Neuronal stem cell (in vitro differentiated cells): Measurements from ENCODE around the gene TH.
A peak's percentile ranks its signal among the peaks of the same experiment; 100 is the strongest.

Experiments
- DNase-seq: peaks from one replicate; pipeline ENCODE4 v3.0.0-alpha.2; 2013; ENCODE audit warnings: low spot score
- H2AFZ ChIP-seq: one replicate; pipeline ENCODE4 v1.6.1; 2013; ENCODE audit warnings: mild to moderate bottlenecking, low read length, inconsistent platforms
- H2AK5ac ChIP-seq: 2 replicates; pipeline ENCODE4 v1.6.1; 2013; ENCODE audit warnings: low read depth, mild to moderate bottlenecking, inconsistent platforms, low read length, moderate library complexity, mixed read lengths
- H2BK120ac ChIP-seq: 2 replicates; pipeline ENCODE4 v1.6.1; 2013; ENCODE audit warnings: low read depth, mild to moderate bottlenecking, inconsistent platforms, low read length, moderate library complexity, mixed read lengths
- H2BK12ac ChIP-seq: one replicate; pipeline ENCODE4 v1.6.1; 2013; ENCODE audit warnings: low read length, inconsistent platforms
- H2BK15ac ChIP-seq: 2 replicates; pipeline ENCODE4 v1.6.1; 2013; ENCODE audit warnings: mild to moderate bottlenecking, low read length, inconsistent platforms, mixed read lengths
- H2BK5ac ChIP-seq: one replicate; pipeline ENCODE4 v1.6.1; 2013; ENCODE audit warnings: inconsistent platforms, mild to moderate bottlenecking, low read length, moderate library complexity
- H3K14ac ChIP-seq: one replicate; pipeline ENCODE4 v1.6.1; 2013; ENCODE audit warnings: low read length, inconsistent platforms
- H3K18ac ChIP-seq: 2 replicates; pipeline ENCODE4 v1.6.1; 2013; ENCODE audit warnings: low read length, inconsistent platforms
- H3K23ac ChIP-seq: 2 replicates; pipeline ENCODE4 v1.6.1; 2013; ENCODE audit warnings: low read depth, mild to moderate bottlenecking, mixed read lengths, low read length, inconsistent platforms; ENCODE audit not compliant: poor library complexity
- H3K27ac ChIP-seq: replicated peaks from 3 replicates; pipeline ENCODE4 v1.5.1; 2013; ENCODE audit warnings: low read length, inconsistent platforms
- H3K27me3 ChIP-seq, 3 experiments: 2 replicates each; pipeline ENCODE4 v1.6.1; 2013; ENCODE audit warnings: low read length in 3 of 3, mild to moderate bottlenecking in 2 of 3, inconsistent platforms in 1 of 3, low read depth in 1 of 3, mixed read lengths in 1 of 3, moderate library complexity in 1 of 3; ENCODE audit not compliant: control insufficient read depth in 3 of 3, insufficient read depth in 3 of 3
- H3K36me3 ChIP-seq, 2 donors: replicated peaks in 1 of 2; 2 replicates each; pipeline ENCODE4 v1.6.1; 2013; ENCODE audit warnings: low read length in 2 of 2; ENCODE audit not compliant: control insufficient read depth in 2 of 2, insufficient read depth in 2 of 2
- H3K4ac ChIP-seq: 2 replicates; pipeline ENCODE4 v1.6.1; 2013; ENCODE audit warnings: inconsistent platforms, mild to moderate bottlenecking, low read length, moderate library complexity
- H3K4me1 ChIP-seq, 2 donors: 1 replicate in 1 of 2; 2 replicates in 1 of 2; pipeline ENCODE4 v1.6.1; 2013; ENCODE audit warnings: low read length in 2 of 2, low read depth in 1 of 2; ENCODE audit not compliant: control insufficient read depth in 2 of 2, insufficient read depth in 1 of 2
- H3K4me2 ChIP-seq: one replicate; pipeline ENCODE4 v1.6.1; 2013; ENCODE audit warnings: mild to moderate bottlenecking, low read length, inconsistent platforms; ENCODE audit not compliant: insufficient read depth, poor library complexity, severe bottlenecking
- H3K4me3 ChIP-seq, 2 donors: 2 replicates each; pipeline ENCODE4 v1.5.1; 2013; ENCODE audit warnings: low read length in 2 of 2, mild to moderate bottlenecking in 2 of 2, inconsistent platforms in 1 of 2, moderate library complexity in 1 of 2
- H3K79me1 ChIP-seq: one replicate; pipeline ENCODE4 v1.6.1; 2013; ENCODE audit warnings: low read depth, mild to moderate bottlenecking, inconsistent platforms, low read length, moderate library complexity
- H3K9ac ChIP-seq: one replicate; pipeline ENCODE4 v1.6.1; 2013; ENCODE audit warnings: mild to moderate bottlenecking, low read depth, low read length, inconsistent platforms; ENCODE audit not compliant: poor library complexity
- H3K9me3 ChIP-seq, 2 donors: replicated peaks in 1 of 2; 2 replicates each; pipeline versions ENCODE3 to v1.6.1; 2013; ENCODE audit warnings: low read length in 2 of 2, mild to moderate bottlenecking in 2 of 2, inconsistent platforms in 1 of 2, low read depth in 1 of 2, mixed read lengths in 1 of 2, moderate library complexity in 1 of 2; ENCODE audit not compliant: control insufficient read depth in 2 of 2, insufficient read depth in 1 of 2
- H4K8ac ChIP-seq: one replicate; pipeline ENCODE4 v1.6.1; 2013; ENCODE audit warnings: low read depth, mild to moderate bottlenecking, inconsistent platforms, low read length, moderate library complexity
- H4K91ac ChIP-seq: one replicate; pipeline ENCODE4 v1.6.1; 2013; ENCODE audit warnings: low read length, low read depth, mild to moderate bottlenecking, inconsistent platforms; ENCODE audit not compliant: poor library complexity
- WGBS, 2 donors: extraction: QIAGEN DNeasy Blood & Tissue Kit; methylation state at CpG; one replicate each; pipeline ENCODE4 v1.1.7; 2013; ENCODE audit warnings: missing lambda C conversion rate in 2 of 2, mixed read lengths in 1 of 2; ENCODE audit not compliant: insufficient read length in 2 of 2, insufficient replicate concordance in 1 of 2; ENCODE audit errors: extremely low coverage in 2 of 2; 5-methylcytosine and 5-hydroxymethylcytosine counted together

The TH gene

GRCh38 chr11:2211113-2211971, 39.7 kb upstream of the TH start:
- Histone ChIP-seq H4K8ac (peak overlapping the region; percentile 83), H2BK12ac (peak overlapping the region; percentile 100), H2BK15ac (peak overlapping the region; percentile 99), H3K4me3 (no peak overlapping the region), H3K27ac (peak overlapping the region; percentile 66), H3K79me1 (no peaks in the 10 kb centered on the region), H3K4me1 (peaks cover 18 to 29% of the 10 kb centered on the region in 2 donors), H3K27me3 (no peaks in the 10 kb centered on the region), H2BK120ac (peak overlapping the region; percentile 100), H3K36me3 (no peaks in the 10 kb centered on the region), H2BK5ac (peak overlapping the region; percentile 99), H4K91ac (peak overlapping the region; percentile 100), H2AFZ (no peak overlapping the region), H3K18ac (peak overlapping the region; percentile 95), H3K14ac (peak overlapping the region; percentile 99), H3K4ac (peak overlapping the region; percentile 69), H3K9me3 (no peaks in the 10 kb centered on the region), H3K4me2 (no peak overlapping the region), H3K9ac (no peak overlapping the region), H3K23ac (peak overlapping the region; percentile 29), H2AK5ac (peak overlapping the region; percentile 99)
- WGBS, 2 donors: no CpG with 5 or more reads among the region's 30 CpGs
- DNase-seq: peak; percentile 51

GRCh38 chr11:2210366-2211112, 38.9 kb upstream of the TH start:
- peak overlapping the region; percentile 100 for H2BK15ac ChIP-seq
- H2BK12ac ChIP-seq: peak overlapping the region; percentile 96
- H3K9ac ChIP-seq: peak overlapping the region; percentile 85
- peak overlapping the region; percentile 66 for H3K27ac ChIP-seq
- no peaks in the 10 kb centered on the region for H3K36me3 ChIP-seq
- H3K4ac ChIP-seq: peak overlapping the region; percentile 100
- DNase-seq: no peak
- peak overlapping the region; percentile 100 for H2BK120ac ChIP-seq
- H3K27me3 ChIP-seq: no peaks in the 10 kb centered on the region
- H3K23ac ChIP-seq: peak overlapping the region; percentile 97
- peak overlapping the region; percentile 99 for H2BK5ac ChIP-seq
- H3K4me1 ChIP-seq: peaks cover 18 to 29% of the 10 kb centered on the region in 2 donors
- H3K14ac ChIP-seq: peak overlapping the region; percentile 75
- no peak overlapping the region for H3K4me3 ChIP-seq
- no peak overlapping the region for H3K4me2 ChIP-seq
- peak overlapping the region; percentile 99 for H3K18ac ChIP-seq
- H2AFZ ChIP-seq: no peak overlapping the region
- no peaks in the 10 kb centered on the region for H3K79me1 ChIP-seq
- no peaks in the 10 kb centered on the region for H3K9me3 ChIP-seq
- peak overlapping the region; percentile 93 for H4K8ac ChIP-seq
- WGBS, 2 donors: no CpG with 5 or more reads among the region's 16 CpGs
- H2AK5ac ChIP-seq: peak overlapping the region; percentile 100
- H4K91ac ChIP-seq: peak overlapping the region; percentile 99

- Histone ChIP-seq H2BK120ac (peak overlapping the region; percentile 100), H3K79me1 (no peaks in the 10 kb centered on the region), H2BK5ac (peak overlapping the region; percentile 99), H3K14ac (peak overlapping the region; percentile 75), H2AK5ac (peak overlapping the region; percentile 100), H3K9me3 (no peaks in the 10 kb centered on the region), H2BK12ac (peak overlapping the region; percentile 96), H3K4me2 (no peak overlapping the region), H3K4me1 (peaks cover 18 to 30% of the 10 kb centered on the region in 2 donors), H2BK15ac (peak overlapping the region; percentile 100), H3K9ac (no peak overlapping the region), H3K36me3 (no peaks in the 10 kb centered on the region), H3K4ac (peak overlapping the region; percentile 100), H3K23ac (peak overlapping the region; percentile 99), H3K27me3 (no peaks in the 10 kb centered on the region), H4K8ac (peak overlapping the region; percentile 93), H4K91ac (peak overlapping the region; percentile 99), H3K4me3 (no peak overlapping the region), H2AFZ (no peak overlapping the region), H3K27ac (no peak overlapping the region), H3K18ac (peak overlapping the region; percentile 99)
- DNase-seq: no peak
- no CpG with 5 or more reads among the region's 12 CpGs for WGBS, 2 donors
Measured at GRCh38 chr11:2209900-2210321, 38.3 kb upstream of the TH start.
